Neural cell (in vitro differentiated cells): ENCODE data around the gene FAM135A. TPM values are rescaled to one million over a fixed set of nuclear protein-coding genes. Genes with fewer than 3 reads are reported as not detected.

Experiments used
- H2AFZ ChIP-seq: fragments of 200-600, 300-800 bp; sonication (generic), shearing (Covaris generic); 2 replicates; pipeline ENCODE4 v1.6.0; 2014; ENCODE audit warnings: low read depth, mild to moderate bottlenecking, antibody characterized with exemption, low read length, moderate library complexity
- H3F3A ChIP-seq: fragments of 200-600 bp; shearing (Covaris generic); 2 replicates; pipeline ENCODE4 v1.6.1; 2016; ENCODE audit warnings: mild to moderate bottlenecking, moderate library complexity, mixed read lengths, antibody characterized with exemption, low read length; ENCODE audit not compliant: insufficient read depth, poor library complexity, severe bottlenecking
- H3K27ac ChIP-seq: fragments of 200-600, 300-800 bp; sonication (generic), shearing (Covaris generic); 2 replicates; pipeline ENCODE4 v1.5.1; 2014; ENCODE audit warnings: mild to moderate bottlenecking, low read length, moderate library complexity
- H3K27me3 ChIP-seq: fragments of 300-800, 200-600 bp; sonication (generic), shearing (Covaris generic); 2 replicates; pipeline ENCODE4 v1.6.0; 2014; ENCODE audit warnings: mild to moderate bottlenecking, low read depth, low read length, moderate library complexity; ENCODE audit not compliant: insufficient read depth
- H3K36me3 ChIP-seq: fragments of 300-800, 200-600 bp; sonication (generic), shearing (Covaris generic); 2 replicates; pipeline ENCODE4 v1.5.1; 2014; ENCODE audit warnings: mild to moderate bottlenecking, antibody characterized with exemption, low read length, moderate library complexity; ENCODE audit not compliant: insufficient read depth
- H3K4me2 ChIP-seq: fragments of 300-800, 200-600 bp; sonication (generic), shearing (Covaris generic); 2 replicates; pipeline ENCODE4 v1.6.0; 2014; ENCODE audit warnings: mild to moderate bottlenecking, low read length
- H3K4me3 ChIP-seq: fragments of 300-800, 200-600 bp; sonication (generic), shearing (Covaris generic); 2 replicates; pipeline ENCODE4 v1.5.1; 2014; ENCODE audit warnings: mild to moderate bottlenecking, low read length, moderate library complexity
- H3K79me2 ChIP-seq: fragments of 200-600 bp; shearing (Covaris generic); replicated peaks from 2 replicates; pipeline ENCODE4 v1.6.0; 2014; ENCODE audit warnings: mild to moderate bottlenecking, low read length, moderate library complexity; ENCODE audit not compliant: insufficient read depth
- H3K9ac ChIP-seq: fragments of 300-800, 200-600 bp; sonication (generic), shearing (Covaris generic); 2 replicates; pipeline ENCODE4 v1.6.1; 2016; ENCODE audit warnings: mild to moderate bottlenecking, low read length, mixed read lengths
- H3K9me2 ChIP-seq: fragments of 200-600 bp; shearing (Covaris generic); 2 replicates; pipeline ENCODE4 v1.6.1; 2016; ENCODE audit warnings: mild to moderate bottlenecking, low read length, mixed read lengths; ENCODE audit not compliant: insufficient read depth
- H3K9me3 ChIP-seq: fragments of 200-600, 300-800 bp; sonication (generic), shearing (Covaris generic); 2 replicates; pipeline ENCODE4 v1.6.1; 2016; ENCODE audit warnings: mild to moderate bottlenecking, mixed run types, low read length, moderate library complexity, mixed read lengths
- H4K20me1 ChIP-seq: fragments of 200-600 bp; shearing (Covaris generic); 2 replicates; pipeline ENCODE4 v1.6.1; 2016; ENCODE audit warnings: mild to moderate bottlenecking, mixed run types; ENCODE audit not compliant: insufficient read depth
- EP300 ChIP-seq: fragments of 450-650 bp; conservative IDR thresholded peaks from 2 replicates; pipeline ENCODE4 v1.6.1; 2014; ENCODE audit warnings: antibody characterized with exemption, mild to moderate bottlenecking, moderate library complexity; ENCODE audit not compliant: poor library complexity, severe bottlenecking
- EZH2 ChIP-seq: fragments of 200-600, 300-800 bp; shearing (Covaris generic), sonication (generic); IDR thresholded peaks from 2 replicates; pipeline ENCODE4 v1.6.1; 2014; ENCODE audit warnings: antibody characterized with exemption, low read length, borderline replicate concordance, mild to moderate bottlenecking; ENCODE audit not compliant: insufficient read depth, poor library complexity, severe bottlenecking
- MXI1 ChIP-seq: fragments of 450-650 bp; conservative IDR thresholded peaks from 2 replicates; pipeline ENCODE4 v1.6.1; 2014; ENCODE audit warnings: antibody characterized with exemption, mild to moderate bottlenecking; ENCODE audit not compliant: poor library complexity, severe bottlenecking
- POLR2AphosphoS5 ChIP-seq: IDR thresholded peaks from 2 replicates; pipeline ENCODE4 v1.6.1; 2012
- RAD21 ChIP-seq: fragments of 450-650 bp; conservative IDR thresholded peaks from 2 replicates; pipeline ENCODE4 v1.6.1; 2014; ENCODE audit warnings: antibody characterized with exemption, mild to moderate bottlenecking, moderate library complexity
- SMC3 ChIP-seq: fragments of 450-650 bp; conservative IDR thresholded peaks from 2 replicates; pipeline ENCODE4 v1.6.1; 2014; ENCODE audit warnings: antibody characterized with exemption, mild to moderate bottlenecking, moderate library complexity; ENCODE audit not compliant: poor library complexity
- TAF1 ChIP-seq: IDR thresholded peaks from 2 replicates; pipeline ENCODE4 v1.6.1; 2012; ENCODE audit warnings: low read depth
- polyA plus RNA-seq: library from polyadenylated mRNA; depleted of rRNA; stranded (reverse); fragments of >200 nt; gene quantifications from 2 replicates; pipeline ENCODE4 v1.2.3, GENCODE V29; 2014
- TF ChIP-seq, protein P1 (sequence below): IDR thresholded peaks from 2 replicates; pipeline ENCODE4 v1.6.1; 2012; ENCODE audit warnings: borderline replicate concordance
- TF ChIP-seq, protein P2 (sequence below): fragments of 450-650 bp; IDR thresholded peaks from 2 replicates; pipeline ENCODE4 v1.5.1; 2014; ENCODE audit warnings: antibody characterized with exemption, mild to moderate bottlenecking, moderate library complexity; ENCODE audit not compliant: poor library complexity, severe bottlenecking

FAM135A gene
- polyA plus RNA-seq, 1 donor from 2014 or later: 31.4 TPM

GRCh38 chr6:70385901-70386300 is 27.4 kb upstream of the FAM135A start:
- Histone ChIP-seq H3K79me2 (no peaks in the 10 kb centered on the region), H3K36me3 (no peaks in the 10 kb centered on the region), H3K9me3 (no peaks in the 10 kb centered on the region), H3K4me2 (no peak overlapping the region), H3K27ac (no peak overlapping the region), H3K9me2 (no peaks in the 10 kb centered on the region), H3K9ac (no peak overlapping the region), H4K20me1 (no peaks in the 10 kb centered on the region), H3K27me3 (no peaks in the 10 kb centered on the region), H3K4me3 (no peak overlapping the region), H3F3A (no peaks in the 10 kb centered on the region), H2AFZ (no peak overlapping the region)
- TF ChIP-seq EZH2 (no peak), EP300 (no peak), TAF1 (no peak), RAD21 (no peak), POLR2AphosphoS5 (no peak), MXI1 (no peak), SMC3 (no peak)
- TF ChIP-seq, protein P1, sequence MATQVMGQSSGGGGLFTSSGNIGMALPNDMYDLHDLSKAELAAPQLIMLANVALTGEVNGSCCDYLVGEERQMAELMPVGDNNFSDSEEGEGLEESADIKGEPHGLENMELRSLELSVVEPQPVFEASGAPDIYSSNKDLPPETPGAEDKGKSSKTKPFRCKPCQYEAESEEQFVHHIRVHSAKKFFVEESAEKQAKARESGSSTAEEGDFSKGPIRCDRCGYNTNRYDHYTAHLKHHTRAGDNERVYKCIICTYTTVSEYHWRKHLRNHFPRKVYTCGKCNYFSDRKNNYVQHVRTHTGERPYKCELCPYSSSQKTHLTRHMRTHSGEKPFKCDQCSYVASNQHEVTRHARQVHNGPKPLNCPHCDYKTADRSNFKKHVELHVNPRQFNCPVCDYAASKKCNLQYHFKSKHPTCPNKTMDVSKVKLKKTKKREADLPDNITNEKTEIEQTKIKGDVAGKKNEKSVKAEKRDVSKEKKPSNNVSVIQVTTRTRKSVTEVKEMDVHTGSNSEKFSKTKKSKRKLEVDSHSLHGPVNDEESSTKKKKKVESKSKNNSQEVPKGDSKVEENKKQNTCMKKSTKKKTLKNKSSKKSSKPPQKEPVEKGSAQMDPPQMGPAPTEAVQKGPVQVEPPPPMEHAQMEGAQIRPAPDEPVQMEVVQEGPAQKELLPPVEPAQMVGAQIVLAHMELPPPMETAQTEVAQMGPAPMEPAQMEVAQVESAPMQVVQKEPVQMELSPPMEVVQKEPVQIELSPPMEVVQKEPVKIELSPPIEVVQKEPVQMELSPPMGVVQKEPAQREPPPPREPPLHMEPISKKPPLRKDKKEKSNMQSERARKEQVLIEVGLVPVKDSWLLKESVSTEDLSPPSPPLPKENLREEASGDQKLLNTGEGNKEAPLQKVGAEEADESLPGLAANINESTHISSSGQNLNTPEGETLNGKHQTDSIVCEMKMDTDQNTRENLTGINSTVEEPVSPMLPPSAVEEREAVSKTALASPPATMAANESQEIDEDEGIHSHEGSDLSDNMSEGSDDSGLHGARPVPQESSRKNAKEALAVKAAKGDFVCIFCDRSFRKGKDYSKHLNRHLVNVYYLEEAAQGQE: no peak
- TF ChIP-seq, protein P2, sequence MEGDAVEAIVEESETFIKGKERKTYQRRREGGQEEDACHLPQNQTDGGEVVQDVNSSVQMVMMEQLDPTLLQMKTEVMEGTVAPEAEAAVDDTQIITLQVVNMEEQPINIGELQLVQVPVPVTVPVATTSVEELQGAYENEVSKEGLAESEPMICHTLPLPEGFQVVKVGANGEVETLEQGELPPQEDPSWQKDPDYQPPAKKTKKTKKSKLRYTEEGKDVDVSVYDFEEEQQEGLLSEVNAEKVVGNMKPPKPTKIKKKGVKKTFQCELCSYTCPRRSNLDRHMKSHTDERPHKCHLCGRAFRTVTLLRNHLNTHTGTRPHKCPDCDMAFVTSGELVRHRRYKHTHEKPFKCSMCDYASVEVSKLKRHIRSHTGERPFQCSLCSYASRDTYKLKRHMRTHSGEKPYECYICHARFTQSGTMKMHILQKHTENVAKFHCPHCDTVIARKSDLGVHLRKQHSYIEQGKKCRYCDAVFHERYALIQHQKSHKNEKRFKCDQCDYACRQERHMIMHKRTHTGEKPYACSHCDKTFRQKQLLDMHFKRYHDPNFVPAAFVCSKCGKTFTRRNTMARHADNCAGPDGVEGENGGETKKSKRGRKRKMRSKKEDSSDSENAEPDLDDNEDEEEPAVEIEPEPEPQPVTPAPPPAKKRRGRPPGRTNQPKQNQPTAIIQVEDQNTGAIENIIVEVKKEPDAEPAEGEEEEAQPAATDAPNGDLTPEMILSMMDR: no peak

DNA sequence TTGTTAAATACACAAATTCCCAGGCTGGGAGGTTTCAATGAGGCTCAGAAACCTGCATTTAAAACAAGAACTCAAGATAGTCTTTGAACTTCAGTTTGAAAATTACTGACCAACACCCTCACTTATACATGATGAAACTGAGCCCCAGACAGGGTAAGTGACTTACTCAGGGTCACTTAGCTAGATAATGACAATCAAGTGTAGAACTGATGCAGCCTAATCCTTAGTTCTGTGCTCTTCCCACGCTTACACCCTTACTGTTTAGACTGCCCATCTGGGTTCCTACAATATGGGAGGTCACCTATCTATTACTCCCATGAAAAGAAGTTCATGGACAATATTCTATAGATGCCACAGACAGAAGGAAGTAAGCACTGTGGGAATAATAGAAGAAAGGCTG is 24.5 kb upstream of the FAM135A start:
- no peak overlapping the region for H2AFZ ChIP-seq
- H3K79me2 ChIP-seq: no peaks in the 10 kb centered on the region
- H3K36me3 ChIP-seq: no peaks in the 10 kb centered on the region
- H3K9me3 ChIP-seq: no peaks in the 10 kb centered on the region
- H3K9me2 ChIP-seq: no peaks in the 10 kb centered on the region
- H3K4me2 ChIP-seq: no peak overlapping the region
- no peaks in the 10 kb centered on the region for H4K20me1 ChIP-seq
- H3K4me3 ChIP-seq: no peak overlapping the region
- H3K9ac ChIP-seq: no peak overlapping the region
- H3F3A ChIP-seq: no peaks in the 10 kb centered on the region
- H3K27ac ChIP-seq: no peak overlapping the region
- H3K27me3 ChIP-seq: no peaks in the 10 kb centered on the region
- no peak for TF ChIP-seq EZH2
- TF ChIP-seq, protein P1: no peak
- TF ChIP-seq MXI1: no peak
- TF ChIP-seq EP300: no peak
- no peak for TF ChIP-seq RAD21
- no peak for TF ChIP-seq TAF1
- TF ChIP-seq SMC3: no peak
